VCaP (cell line): ENCODE results near the gene LAMA2.

Source experiments
- H3K27ac ChIP-seq: fragments of 450-650 bp; 2 replicates; pipeline ENCODE4 v1.5.1; 2017
- TF ChIP-seq, protein P1 (sequence below): fragments of 450-650 bp; conservative IDR thresholded peaks from 2 replicates; pipeline ENCODE4 v1.5.1; 2017; ENCODE audit warnings: mild to moderate bottlenecking, moderate library complexity

The LAMA2 gene, protein sequence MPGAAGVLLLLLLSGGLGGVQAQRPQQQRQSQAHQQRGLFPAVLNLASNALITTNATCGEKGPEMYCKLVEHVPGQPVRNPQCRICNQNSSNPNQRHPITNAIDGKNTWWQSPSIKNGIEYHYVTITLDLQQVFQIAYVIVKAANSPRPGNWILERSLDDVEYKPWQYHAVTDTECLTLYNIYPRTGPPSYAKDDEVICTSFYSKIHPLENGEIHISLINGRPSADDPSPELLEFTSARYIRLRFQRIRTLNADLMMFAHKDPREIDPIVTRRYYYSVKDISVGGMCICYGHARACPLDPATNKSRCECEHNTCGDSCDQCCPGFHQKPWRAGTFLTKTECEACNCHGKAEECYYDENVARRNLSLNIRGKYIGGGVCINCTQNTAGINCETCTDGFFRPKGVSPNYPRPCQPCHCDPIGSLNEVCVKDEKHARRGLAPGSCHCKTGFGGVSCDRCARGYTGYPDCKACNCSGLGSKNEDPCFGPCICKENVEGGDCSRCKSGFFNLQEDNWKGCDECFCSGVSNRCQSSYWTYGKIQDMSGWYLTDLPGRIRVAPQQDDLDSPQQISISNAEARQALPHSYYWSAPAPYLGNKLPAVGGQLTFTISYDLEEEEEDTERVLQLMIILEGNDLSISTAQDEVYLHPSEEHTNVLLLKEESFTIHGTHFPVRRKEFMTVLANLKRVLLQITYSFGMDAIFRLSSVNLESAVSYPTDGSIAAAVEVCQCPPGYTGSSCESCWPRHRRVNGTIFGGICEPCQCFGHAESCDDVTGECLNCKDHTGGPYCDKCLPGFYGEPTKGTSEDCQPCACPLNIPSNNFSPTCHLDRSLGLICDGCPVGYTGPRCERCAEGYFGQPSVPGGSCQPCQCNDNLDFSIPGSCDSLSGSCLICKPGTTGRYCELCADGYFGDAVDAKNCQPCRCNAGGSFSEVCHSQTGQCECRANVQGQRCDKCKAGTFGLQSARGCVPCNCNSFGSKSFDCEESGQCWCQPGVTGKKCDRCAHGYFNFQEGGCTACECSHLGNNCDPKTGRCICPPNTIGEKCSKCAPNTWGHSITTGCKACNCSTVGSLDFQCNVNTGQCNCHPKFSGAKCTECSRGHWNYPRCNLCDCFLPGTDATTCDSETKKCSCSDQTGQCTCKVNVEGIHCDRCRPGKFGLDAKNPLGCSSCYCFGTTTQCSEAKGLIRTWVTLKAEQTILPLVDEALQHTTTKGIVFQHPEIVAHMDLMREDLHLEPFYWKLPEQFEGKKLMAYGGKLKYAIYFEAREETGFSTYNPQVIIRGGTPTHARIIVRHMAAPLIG (N-terminal part only)

DNA sequence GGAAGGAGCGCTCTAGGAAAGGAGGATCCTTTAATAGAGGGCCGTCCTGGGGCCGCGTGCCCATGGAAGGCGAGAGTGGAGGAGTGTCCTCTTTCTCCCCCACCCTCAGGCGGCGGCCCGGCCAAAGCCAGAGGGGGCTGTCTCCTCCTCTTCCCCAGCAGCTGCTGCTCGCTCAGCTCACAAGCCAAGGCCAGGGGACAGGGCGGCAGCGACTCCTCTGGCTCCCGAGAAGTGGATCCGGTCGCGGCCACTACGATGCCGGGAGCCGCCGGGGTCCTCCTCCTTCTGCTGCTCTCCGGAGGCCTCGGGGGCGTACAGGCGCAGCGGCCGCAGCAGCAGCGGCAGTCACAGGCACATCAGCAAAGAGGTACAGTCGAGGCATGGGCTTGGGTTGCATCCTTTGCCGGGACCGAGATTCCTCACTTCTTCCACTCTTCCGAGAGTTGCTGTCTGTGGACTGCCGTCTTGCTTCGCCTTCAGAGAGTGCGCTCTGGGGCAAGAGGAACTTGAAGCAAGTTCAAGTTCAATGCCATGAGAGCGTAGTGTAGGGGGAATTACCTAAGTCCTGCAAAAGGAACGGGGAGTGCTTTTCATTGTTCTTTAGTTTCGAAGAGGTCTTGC lies at the start of gene LAMA2:
Gene LAMA2 (plus strand): TSS at position 148 of the 621 bp plus-strand sequence. CDS start 108 bp downstream, at position 256.
- TF ChIP-seq, protein P1, sequence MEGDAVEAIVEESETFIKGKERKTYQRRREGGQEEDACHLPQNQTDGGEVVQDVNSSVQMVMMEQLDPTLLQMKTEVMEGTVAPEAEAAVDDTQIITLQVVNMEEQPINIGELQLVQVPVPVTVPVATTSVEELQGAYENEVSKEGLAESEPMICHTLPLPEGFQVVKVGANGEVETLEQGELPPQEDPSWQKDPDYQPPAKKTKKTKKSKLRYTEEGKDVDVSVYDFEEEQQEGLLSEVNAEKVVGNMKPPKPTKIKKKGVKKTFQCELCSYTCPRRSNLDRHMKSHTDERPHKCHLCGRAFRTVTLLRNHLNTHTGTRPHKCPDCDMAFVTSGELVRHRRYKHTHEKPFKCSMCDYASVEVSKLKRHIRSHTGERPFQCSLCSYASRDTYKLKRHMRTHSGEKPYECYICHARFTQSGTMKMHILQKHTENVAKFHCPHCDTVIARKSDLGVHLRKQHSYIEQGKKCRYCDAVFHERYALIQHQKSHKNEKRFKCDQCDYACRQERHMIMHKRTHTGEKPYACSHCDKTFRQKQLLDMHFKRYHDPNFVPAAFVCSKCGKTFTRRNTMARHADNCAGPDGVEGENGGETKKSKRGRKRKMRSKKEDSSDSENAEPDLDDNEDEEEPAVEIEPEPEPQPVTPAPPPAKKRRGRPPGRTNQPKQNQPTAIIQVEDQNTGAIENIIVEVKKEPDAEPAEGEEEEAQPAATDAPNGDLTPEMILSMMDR, result no peak
- H3K27ac ChIP-seq, result no peak within 1 kb of the TSS

DNA sequence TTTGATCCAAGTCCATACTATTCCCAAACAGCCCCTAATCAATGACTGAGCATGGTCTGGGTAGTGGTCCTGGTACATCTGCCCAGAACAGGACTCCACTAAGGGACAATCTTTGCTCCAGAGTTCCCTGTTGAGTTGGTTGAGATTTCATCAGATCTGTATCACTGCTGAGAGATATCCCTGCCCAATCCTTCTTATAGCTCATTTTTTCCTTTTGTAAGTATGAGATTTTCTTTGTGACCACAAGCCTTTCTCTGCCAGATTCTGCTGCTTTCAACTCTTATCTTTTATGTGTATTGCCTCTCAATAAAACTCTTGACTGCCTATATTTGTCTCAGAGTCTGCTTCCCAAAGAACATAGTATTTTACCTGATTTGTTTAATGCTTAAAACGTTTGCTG lies 46.2 kb upstream of the LAMA2 start:
- TF ChIP-seq, protein P1, result no peak
- no peak overlapping the region for H3K27ac ChIP-seq

DNA sequence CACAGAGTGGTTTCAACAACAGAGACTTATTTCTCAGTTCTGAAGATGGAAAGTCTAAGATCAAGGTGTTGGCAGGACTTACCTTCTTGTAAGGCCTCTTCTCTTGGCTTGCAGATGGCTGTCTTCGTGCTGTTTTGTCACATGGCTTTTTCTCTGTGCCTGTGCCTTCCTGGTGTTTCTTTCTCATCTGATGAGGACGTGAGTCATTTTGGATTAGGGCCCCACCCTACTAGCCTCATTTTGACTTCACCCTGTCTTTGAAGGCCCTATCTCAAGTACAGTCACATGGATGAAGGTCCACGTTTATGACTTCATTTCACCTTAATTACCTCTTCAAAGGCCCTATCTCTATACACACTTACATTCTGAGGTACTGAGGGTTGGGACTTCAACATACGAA lies 41.4 kb upstream of the LAMA2 start:
- H3K27ac ChIP-seq, result no peak overlapping the region
- TF ChIP-seq, protein P1, result no peak

DNA sequence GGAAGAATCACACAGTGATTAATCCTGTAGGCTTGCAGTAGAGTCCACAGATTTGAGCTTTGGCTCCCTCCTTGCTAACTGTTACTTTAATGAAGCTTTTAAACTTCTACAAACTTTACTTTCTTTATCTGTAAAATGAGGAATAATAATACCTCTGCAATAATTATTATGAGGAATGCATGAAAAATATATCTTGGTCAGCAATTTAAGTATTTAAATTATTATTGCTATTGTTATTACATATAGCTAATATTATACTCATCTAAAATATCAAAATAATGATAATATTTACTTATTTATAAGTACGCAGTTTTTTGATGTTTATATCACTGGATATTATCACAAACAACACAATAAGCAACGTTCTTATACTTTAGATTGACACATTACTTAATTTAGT lies 38.3 kb upstream of the LAMA2 start:
- TF ChIP-seq, protein P1, result no peak
- H3K27ac ChIP-seq, result no peak overlapping the region

DNA sequence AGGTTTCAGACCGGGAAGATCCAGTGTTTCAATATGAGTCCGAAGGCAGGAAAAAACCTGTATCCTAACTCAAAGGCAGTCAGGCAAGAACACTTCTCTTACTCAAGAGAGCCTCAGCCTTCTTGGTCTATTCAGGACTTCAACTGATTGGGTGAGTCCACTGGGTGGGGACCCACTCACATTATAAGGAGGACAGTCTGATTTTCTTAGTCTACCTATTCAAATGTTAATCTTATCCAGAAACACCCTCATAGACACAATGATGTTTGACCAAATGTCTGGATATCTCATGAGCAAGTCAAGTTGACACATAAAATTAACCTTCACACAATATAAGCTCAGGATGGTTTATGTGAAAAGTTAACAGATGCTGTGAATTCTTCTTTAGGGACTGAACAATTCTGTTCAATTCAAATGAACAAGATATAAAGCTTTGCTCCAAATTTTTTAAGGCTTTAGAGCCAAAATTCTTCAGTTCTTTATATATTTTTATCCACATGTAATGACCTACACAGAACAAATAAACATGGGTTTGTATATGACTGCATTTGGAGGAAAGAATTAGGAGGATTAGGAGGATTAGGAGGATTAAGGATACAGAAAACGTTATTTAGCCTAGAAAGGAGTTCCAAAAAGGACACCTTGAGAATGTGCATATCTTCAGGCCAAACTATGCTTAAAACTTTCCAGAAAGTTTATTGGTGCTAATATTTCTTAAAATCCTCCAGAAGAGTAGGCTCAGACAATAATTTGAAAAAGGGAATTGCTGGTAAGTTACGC lies 35.3 kb upstream of the LAMA2 start:
- TF ChIP-seq, protein P1, result no peak
- H3K27ac ChIP-seq, result no peak overlapping the region

DNA sequence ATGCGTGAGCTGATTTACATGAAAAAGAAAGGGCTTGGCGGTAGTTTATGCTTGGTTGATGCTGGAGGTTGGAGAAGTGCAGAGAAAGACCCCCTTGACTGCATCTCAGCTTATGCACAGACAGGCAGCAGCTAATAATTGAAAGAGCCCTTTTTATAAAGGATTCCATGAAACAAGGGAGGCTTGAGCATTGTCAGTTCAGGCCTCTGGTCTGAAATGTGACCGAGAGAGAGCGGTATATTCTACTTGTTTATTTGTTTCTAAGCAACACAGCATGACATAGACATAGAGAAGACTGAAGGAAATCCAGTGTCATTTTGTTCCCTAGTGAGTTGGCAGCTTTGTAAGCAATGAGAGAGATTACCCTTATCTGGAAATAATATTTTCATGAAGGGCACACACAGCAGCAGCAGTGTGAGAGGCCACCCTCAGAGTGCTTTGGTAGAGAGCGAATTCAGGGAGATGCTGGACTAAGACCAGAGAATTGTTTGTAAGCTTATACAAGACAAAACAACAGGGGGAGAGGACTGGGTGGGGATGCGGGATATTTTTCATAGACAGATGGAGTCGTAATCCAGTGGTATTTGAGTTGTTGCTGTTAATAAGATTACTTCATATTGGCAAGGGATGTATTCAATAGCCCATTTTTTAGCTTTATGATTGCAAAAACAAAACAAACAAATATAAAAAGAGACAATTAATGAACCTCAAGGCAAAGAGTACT lies 34.6 kb upstream of the LAMA2 start:
- TF ChIP-seq, protein P1, result no peak
- H3K27ac ChIP-seq, result no peak overlapping the region
